ENCODE measurements around the gene DPP9.
"Not testable (repeated sequence)": the region's sequence is repeated elsewhere in the genome, so short reads cannot be mapped to it uniquely, and the experiment has no call there.

Gene DPP9

DNA sequence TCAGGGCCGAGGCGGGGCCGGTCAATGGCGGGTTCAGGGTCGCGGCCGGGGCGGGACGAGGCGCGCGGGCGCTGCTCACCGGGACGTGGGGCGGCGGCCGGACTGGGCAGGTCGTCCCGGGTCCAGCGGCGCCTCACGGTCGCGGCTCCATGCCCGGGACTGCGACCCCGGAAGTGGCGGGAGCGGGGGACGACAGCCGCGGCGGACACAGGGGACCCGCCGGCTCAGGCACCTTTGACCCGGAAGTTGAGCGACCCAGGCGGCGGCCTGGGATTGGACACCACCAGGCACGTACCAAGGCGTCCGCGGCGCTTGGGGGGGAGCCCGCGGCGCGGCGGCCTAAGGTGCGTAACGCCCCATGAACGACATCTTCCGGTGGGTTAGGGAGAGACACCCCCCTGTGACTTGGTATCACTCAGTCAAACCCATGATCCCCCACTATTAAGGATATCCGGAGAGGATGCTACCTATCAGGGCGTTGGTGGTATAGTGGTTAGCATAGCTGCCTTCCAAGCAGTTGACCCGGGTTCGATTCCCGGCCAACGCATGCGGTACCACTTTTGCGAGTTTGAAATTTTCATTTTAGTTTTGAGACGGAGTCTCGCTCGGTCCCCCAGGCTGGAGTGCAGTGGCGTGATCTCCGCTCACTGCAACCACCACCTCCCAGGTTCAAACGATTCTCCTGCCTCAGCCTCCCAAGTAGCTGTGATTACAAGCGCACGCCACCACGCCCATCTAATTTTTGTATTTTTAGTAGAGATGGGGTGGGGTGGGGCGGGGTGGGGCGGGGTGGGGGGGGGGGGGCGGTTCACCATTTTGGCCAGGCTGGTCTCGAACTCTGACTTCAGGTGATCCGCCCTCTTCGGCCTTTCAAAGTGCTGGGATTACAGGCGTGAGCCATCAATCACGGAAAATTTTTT lies at the start of gene DPP9:
Gene DPP9, minus strand, starts transcription at position 248 of the 920 bp plus-strand sequence. CDS start 3,936 bp downstream, outside the sequence.
- peak; percentile 92 to 96 (median 94) for DNase-seq (ENCODE audit: low read depth in 3 of 3)

DNA sequence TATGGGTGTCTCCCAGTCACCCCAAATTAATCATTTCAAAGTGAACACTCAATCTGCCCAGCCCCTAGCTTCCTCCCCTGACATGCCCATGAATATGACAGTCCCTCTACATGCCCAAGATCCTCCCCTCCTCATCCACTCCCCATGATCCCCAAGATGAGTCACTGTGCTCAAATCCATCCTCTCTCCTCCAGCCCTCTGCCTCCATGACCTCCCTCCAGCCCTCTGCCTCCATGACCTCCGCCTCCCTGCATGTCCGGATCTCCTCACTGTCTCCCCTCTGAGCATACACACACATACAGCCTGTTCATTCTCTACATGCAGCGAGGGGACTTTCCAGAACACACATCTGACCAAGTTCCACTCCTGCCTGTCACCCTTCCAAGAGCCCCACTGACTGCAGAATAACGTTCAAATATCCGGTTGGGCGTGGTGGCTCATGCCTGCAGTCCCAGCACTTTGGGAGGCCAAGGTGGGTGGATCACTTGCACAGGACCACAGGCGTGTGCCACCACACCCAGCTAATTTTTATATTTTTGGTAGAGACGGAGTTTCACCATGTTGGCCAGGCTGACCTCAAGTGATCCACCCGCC lies 49.5 kb upstream of the DPP9 start:
- no peak for DNase-seq (ENCODE audit: low read depth in 3 of 3)

DNA sequence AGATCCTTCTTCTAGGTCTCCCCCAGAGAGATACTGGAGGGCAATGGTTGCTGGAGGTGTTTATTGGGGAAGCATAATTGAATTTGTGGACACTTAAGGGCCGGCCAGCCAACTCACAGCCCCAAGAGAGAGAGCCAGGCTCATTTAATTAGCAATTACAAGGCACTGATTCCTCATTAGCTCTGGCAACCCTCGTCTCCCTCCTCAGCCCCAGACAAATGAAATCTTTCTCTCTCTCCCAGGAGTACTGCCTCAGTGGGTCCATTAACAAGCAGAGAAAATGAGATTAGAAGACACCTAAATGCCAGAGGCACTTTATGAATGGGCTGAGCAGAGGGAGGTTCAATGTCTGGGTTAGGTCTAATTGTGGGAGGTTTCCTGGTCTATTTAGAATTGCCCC lies 48.9 kb upstream of the DPP9 start:
- no peak for DNase-seq (ENCODE audit: low read depth in 3 of 3)

DNA sequence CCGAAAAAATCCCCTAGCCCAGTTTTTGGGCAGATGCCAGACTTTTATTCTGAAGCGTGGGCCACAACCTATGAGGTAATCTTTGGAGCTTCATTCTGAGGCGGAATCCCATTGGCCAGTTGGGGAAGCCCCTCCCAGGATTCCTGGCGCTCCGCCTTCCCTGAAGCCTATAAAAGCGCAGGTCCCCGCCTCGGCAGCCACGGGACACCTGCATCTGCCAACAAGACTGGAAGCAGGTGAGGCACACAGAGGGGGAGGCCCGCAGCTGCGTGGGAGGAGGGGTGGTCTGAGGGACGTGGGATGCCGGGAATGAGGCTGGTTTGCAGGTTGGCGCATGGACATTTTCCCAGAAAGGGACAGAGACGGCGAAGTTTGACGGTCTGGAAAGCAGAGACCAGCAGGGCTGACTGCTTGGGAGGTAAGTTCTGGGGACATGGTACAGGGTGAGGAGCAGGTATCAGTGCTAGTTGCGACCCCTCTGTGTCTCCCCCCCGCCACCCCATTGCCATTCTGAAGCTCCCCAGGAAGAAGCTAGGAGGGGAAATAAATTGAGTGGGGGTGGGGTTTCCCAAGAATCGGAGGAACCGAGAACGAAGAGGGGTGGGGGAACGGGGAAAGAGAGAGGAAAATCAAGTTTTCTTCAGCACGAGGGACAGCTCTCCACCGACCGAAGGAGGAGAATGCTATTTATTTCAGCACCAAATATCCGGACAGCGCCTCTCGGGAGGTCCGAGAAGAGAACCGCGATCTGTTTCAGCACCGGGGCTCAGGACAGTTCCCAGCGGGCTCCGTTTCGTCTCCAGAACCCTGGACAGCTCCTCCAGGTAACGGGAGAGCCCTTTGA lies 45.5 kb upstream of the DPP9 start:
- DNase-seq (ENCODE audit: low read depth in 3 of 3) = peak; percentile 64 to 76 (median 68)

DNA sequence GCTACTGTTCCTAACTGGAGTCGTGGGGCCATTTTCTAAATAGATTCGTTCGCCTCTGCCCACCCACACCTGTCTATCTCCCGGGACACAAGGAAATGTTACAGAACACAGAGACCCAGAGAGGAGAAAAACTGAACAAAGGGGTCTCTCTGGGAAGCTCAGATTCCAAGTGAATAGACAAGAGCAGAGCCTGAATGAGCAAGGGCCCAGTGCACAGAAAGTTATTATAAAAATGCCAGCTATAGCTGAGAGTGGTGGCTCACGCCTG lies 40.7 kb upstream of the DPP9 start:
- DNase-seq (ENCODE audit: low read depth in 3 of 3) = no peak

DNA sequence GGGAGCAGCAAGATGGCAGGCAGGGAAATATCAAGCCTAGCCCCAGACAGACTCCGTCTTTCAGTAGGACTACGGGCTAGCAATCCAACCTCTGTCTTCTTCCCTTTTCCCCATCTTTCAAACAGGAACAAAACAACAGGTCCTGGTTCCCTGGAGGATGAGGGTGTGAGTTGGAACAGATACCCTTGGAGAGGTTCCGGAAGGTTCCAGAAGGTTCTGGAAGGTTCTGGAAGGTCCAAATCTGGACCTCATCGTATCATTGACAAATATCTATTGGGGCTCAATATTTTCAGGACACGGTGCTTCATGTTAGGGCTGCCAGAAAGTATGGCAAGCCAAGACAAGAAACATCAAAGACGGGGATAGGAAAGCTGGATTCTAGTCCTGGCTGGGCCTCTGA lies 39.4 kb upstream of the DPP9 start:
- DNase-seq (ENCODE audit: low read depth in 3 of 3) = no peak

DNA sequence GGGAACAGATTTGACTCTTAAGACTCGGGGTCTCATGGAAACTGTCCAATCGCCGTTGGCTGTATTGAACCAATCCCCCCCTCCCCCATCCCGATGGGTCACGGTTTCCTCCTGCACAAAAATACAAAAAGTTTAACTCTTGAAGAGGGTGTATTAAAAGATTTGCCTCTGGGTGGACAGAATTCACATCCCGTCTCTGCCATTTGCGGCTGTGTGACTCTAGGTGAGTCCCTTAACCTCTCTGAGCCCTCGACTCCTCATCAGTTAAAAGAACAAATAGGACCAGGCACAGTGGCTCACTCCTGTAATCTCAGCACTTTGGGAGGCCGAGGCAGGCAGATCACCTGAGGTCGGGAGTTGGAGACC lies 36.6 kb upstream of the DPP9 start:
- DNase-seq (ENCODE audit: low read depth in 3 of 3) = no peak

DNA sequence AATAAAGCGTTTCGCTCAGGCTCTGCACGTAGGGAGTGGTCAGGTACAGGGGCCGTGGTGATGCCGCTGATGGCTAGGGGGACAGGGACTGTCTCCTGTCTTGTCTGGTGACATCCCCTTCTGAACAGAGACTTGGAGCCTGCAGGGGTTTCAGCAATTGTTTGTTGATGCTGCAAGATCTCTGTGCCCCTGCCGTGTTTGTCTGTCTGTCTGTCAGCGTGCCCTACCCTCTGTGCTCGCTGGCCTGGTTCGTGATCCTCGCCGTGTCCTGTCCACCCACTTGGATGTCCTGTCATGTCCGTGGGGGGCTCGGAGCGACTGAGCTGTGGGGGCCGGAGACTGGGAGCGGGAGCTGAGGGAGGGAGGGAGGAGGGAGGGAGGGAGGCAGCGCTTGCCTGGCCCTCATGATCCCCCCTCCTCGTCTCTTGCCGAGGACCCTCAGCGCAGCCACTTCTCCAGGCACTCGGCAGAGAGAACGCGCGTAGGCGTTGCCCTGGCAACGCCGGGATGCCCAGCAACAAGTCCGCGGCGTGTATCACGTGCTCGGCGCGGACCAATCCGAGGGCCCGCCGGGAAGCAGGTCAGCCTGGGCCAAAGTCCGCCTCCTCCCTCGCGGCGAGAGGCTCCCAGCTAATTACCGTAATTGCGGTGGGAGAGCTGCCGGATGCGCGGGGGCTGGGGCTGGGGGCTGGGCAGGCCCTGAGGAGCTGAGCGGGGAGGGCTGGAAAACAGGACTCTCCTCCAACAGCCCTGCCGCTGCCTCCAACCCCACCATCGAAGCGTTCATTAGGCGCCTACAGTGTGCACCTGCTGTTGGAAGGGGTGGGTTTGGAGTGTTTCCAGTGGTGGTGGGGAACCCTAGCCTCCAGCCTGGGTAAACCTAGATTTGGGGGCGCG lies 36.0 kb upstream of the DPP9 start:
- DNase-seq (ENCODE audit: low read depth in 3 of 3) = peak; percentile 43 to 64 (median 61)

DNA sequence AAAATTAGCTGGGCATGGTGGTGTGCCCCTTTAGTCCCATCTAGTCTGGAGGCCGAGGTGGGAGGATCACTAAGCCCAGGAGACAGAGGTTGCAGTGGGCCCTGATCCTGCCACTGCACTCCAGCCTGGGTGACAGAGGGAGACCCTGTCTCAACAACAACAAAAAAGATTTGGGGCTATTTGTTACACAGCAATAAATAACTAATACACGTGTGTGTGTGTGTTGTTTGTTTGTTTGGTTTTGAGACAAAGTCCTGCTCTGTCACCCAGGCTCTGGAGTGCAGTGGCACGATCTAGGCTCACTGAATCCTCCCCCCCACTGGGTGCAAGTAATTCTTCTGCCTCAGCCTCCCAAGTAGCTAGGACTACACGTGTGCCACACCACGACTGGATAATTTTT lies 35.0 kb upstream of the DPP9 start:
- no peak for DNase-seq (ENCODE audit: low read depth in 3 of 3)

DNA sequence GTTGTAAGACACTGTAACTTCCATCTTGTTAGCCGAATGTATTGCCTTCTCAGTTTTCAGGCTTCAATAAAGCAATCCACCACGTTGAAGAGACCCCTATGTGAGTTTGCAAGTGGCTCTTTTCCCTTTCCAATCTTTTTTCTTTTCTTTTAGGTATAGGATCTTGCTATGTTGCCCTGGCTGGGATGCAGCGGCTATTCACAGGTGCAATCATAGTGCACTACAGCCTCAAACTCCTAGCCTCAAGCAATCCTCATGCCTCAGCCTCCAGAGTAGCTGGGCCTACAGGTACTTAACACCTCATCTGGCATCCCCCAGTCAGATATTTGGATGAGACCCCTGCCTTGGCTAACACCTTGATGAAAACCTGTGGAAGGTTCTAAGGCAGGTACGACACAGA lies 34.4 kb upstream of the DPP9 start:
- no peak for DNase-seq (ENCODE audit: low read depth in 3 of 3)

DNA sequence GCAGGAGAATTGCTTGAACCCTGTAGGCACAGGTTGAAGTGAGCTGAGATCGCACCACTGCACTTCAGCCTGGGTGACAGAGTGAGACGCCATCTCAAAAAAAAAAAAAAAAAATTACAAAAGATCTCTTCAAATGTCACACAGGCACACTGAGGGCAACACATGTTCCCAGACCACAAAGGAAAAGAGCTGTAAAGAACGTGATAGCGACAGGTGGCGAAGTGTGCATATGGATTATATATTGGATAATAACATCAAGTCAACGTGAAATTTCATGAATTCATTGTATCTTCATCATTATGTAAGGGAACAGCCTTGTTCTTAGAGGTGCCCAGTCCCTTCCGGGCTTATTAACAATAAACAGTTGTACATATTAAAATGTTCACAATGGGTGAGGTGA lies 31.8 kb upstream of the DPP9 start:
- DNase-seq (ENCODE audit: low read depth in 3 of 3) = no peak

DNA sequence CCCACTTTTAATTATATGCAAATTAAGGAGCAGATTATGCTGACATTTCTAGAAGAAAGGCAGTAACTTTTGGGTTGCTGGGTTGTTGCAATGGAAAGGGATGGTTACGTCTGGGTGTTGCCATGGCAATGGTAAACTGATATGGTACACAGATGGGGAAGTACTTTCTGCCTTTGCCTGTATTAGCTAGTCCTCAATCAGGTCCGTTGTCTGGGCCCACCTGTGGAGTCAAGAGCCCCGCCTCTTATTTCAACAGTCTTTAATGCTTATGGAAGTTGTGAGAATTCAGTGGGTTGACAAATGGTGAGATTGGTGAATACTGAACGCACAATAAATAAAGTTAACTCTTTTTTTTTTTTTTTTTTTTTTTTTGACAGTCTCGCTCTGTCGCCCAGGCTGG lies 30.6 kb upstream of the DPP9 start:
- DNase-seq (ENCODE audit: low read depth in 3 of 3) = no peak

DNA sequence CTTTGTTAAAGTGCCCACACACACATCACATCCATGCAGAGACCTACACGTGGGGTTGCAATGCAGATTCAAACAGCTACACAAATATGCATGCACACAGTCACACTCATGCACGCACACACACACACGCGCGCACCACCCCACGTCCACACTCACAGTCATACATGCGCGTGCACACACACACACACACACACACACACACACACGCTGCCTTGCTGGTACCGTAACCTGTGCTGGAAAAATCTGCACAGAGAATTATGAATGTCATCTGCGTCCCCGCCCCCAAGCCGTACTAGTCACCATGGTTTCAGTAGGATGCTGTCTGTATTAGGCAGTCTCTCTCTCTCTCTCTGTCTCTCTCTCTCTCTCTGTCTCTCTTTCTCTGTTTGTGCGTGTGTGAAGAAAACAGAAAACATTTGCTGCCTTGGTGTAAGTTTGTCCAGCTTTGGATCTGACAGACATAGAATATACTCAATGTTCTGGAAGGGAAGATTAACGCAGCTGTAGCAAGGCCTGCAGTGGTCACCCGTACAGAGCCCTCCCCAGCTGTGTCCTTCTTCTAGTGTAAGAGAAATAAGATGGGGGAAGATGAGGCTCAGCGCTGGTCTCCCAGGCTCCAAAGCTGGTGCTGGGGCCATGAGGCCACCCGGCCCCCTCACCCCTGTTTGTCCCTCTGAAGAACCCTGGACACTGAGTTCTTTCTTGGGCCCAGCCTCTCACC lies 26.4 kb upstream of the DPP9 start:
- no peak for DNase-seq (ENCODE audit: low read depth in 3 of 3)

DNA sequence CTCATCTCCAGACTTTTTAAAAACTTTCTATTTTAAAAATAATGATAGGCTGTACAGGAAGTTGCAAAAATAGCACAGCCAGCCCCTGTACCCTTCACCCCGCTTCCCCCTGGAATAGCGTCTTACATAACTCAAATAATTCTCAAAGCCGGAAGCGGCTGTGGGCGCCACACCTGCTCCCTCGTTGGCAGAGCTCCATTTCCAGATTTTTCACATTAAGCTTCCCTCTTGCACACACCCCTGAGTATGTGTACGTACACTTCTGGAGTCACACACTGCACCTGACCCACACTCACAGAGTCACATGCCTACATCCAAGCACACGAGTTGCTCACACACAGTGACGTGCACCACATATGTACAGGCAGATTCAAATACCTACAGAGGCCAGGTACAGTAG lies 24.9 kb upstream of the DPP9 start:
- no peak for DNase-seq (ENCODE audit: low read depth in 3 of 3)

DNA sequence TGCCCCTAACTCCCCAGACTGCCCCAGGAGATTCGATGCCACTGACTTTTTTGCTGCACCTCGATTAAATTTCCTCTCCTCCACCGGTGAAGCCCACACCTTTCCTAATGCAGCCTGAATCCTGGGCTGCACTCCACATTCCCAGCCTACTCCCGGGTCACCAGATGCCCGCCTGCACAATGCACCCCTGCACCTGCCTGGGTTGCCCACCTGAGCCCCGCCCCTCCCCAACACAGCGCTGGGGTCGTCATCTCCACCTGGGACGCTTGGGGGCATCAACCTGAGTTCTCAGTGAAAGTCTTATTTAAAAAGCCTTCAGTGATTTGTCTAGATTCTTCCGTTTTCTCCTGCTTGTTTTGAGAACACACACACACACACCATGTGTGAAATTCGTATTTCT lies 24.5 kb upstream of the DPP9 start:
- no peak for DNase-seq (ENCODE audit: low read depth in 3 of 3)

DNA sequence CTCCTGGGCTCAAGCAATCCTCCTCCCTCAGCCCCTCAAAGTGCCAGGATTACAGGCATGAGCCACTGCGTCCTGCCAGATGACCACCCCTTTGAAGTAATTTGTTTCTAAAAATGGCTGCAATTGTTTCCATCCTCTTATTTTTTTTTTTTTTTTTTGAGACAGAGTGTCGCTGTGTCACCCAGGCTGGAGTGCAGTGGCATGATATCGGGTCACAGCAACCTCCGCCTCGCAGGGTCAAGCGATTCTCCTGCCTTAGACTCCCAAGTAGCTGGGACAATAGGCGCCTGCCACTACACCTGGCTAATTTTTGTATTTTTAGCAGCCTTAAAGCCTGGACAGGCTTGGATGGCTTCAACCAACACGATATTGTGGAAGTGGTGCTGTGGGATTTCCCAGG lies 22.3 kb upstream of the DPP9 start:
- no peak for DNase-seq (ENCODE audit: low read depth in 3 of 3)

DNA sequence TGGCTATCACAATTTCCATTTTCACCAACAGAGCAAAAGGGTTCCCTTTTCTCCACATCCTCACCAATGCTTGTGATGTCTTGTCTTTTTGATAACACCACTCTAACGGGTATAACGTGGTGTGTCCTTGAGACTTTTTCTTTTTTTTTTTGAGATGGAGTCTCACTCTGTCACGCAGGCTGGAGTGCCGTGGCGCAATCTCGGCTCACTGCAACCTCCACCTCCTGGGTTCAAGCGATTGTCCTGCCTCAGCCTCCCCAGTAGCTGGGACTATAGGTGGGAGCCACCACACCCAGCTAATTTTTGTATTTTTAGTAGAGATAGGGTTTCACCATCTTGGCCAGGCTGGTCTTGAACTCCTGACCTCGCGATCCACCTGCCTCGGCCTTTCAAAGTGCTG lies 21.5 kb upstream of the DPP9 start:
- not testable (repeated sequence) for DNase-seq (ENCODE audit: low read depth in 3 of 3)

DNA sequence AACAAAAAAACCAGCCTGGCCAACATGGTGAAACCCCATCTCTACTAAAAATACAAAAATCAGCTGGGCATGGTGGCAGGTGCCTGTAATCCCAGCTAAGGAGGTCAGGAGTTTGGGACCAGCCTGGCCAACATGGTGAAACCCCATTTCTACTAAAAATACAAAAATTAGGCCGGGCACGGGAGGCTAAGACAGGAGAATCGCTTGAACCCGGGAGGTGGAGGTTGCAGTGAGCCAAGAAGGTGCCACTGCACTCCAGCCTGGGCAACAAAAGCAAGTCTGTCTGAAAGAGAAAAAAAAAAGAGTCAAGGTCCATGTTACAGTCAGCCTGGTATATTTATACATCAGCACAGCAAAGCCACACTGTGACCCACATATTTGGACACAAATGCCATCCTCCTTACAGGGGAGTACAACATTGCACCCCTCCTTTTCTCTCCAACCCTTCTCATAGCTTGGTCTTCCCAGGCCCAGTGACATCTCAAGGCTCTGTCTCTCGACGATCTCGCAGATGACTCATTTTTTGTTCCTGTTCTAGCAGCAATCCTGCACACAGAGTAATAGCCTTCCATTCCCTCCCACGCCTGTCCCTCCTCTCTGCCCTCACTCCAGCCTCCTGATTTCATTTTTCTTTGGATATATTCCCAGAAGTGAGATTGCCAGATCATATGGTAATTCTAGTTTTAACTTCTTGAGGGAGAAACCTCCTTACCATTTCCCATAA lies 21.0 kb upstream of the DPP9 start:
- no peak for DNase-seq (ENCODE audit: low read depth in 3 of 3)

DNA sequence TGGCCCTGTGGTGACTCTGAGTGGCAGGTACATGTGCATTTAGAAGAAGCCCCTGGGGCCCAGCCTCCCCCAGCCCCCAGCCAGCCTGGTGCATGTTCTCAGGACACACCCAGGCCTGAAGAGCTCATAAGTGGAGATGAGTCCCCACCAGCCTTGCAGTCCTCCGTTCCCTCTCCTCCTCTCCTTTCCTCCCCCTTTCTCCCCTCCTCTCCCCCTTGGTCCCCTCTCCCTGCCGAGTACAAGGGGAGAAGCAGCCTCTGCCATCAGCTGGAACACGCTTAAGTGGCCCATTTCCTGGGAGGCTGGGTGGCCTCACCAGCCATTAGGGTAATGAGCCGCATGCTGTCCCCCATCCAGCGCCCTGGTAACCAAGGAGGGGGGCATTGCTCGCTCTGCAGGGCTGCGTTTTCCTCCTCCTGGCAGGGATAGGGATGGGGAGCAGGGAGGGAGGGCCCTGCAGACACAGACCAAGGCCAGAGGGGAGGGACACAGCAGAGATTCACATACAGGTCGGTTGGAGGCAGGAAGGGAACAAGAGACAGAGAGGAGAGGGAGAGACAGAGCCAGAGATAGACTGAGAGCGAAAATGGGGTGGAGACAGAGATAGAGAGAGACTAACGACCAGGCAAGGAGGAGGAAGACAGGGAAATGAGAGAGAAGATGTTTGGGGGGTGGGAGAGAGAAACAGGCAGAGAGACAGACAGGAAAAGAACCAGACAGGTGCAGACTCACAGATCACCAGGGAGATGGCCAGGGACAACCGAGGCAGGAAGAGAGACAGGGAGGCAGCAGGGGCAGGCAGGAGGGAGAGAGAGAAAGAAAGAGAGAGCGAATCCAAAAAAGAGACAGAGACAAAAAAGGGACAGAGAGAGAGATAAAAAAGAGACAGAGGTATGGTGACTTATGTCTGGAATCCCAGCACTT lies 19.3 kb upstream of the DPP9 start:
- DNase-seq (ENCODE audit: low read depth in 3 of 3) = no peak
